D341Med (cell line): ENCODE measurements around the gene DCST2.

Source experiments
- DNase-seq: peaks from one replicate; pipeline ENCODE4 v3.0.0; 2012; ENCODE audit warnings: low spot score

Gene DCST2

GRCh38 chr1:154975409-154976059 lies 58.0 kb downstream of the DCST2 start:
- DNase-seq, result no peak

GRCh38 chr1:154974808-154975408 lies 58.7 kb downstream of the DCST2 start:
- peak; percentile 89 for DNase-seq

- DNase-seq, result peak; percentile 92
Observed at GRCh38 chr1:154974102-154974807, 59.3 kb downstream of the DCST2 start, which contains the start of gene CKS1B. Gene CKS1B, plus strand, starts transcription at chr1:154974681. Its CDS starts 65 bp downstream, at chr1:154974746.

GRCh38 chr1:154973344-154974101 lies 60.1 kb downstream of the DCST2 start:
- DNase-seq, result peak; percentile 83

GRCh38 chr1:154972517-154973343 lies 60.9 kb downstream of the DCST2 start:
- DNase-seq, result no peak

GRCh38 chr1:154972213-154972516 lies 61.4 kb downstream of the DCST2 start:
- no peak for DNase-seq

- no peak for DNase-seq
Observed at GRCh38 chr1:154971341-154971998, 62.1 kb downstream of the DCST2 start.

GRCh38 chr1:154970631-154971340 lies 62.8 kb downstream of the DCST2 start, which contains the start of gene SHC1:
Gene SHC1, minus strand, starts transcription at chr1:154970747. Its CDS starts 221 bp downstream, at chr1:154970526.
- DNase-seq, result peak; percentile 89

- DNase-seq, result no peak
Observed at GRCh38 chr1:154969860-154970452, 63.6 kb downstream of the DCST2 start.

GRCh38 chr1:154969246-154969645 lies 64.3 kb downstream of the DCST2 start:
- no peak for DNase-seq

GRCh38 chr1:154968731-154969130 lies 64.8 kb downstream of the DCST2 start:
- no peak for DNase-seq
